OCI-LY1 (cell line): ENCODE measurements around the gene RAB3C.

Experiments used
- EZH2 ChIP-seq: fragments of 200-600 bp; sonication (generic), shearing (Covaris generic); IDR thresholded peaks from 2 replicates; pipeline ENCODE4 v1.8.0; 2017; ENCODE audit warnings: borderline replicate concordance, mixed run types, mild to moderate bottlenecking, antibody characterized with exemption, low read length, moderate library complexity, mixed read lengths
- TF ChIP-seq, protein P1 (sequence below): fragments of 200-600 bp; sonication (generic), shearing (Covaris generic); IDR thresholded peaks from 2 replicates; pipeline ENCODE4 v1.5.1; 2017; ENCODE audit warnings: mild to moderate bottlenecking, antibody characterized with exemption, low read length, moderate library complexity, mixed read lengths

DNA sequence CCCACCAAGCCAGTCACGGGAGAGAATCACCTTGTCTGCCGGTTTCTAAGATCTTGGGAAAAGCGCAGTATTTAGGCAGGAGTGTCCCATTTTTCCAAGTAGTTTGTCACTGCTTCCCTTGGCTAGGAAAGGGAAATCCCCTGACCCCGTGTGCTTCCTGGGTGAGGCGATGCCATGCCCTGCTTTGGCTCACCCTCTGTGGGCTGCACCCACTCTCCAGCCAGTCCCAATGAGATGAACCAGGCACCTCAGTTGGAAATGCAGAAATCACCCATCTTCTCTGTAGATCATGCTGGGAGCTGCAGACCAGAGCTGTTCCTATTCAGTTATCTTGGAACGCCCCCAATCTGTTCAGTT, 116.9 kb downstream of the RAB3C start:
- TF ChIP-seq, protein P1, sequence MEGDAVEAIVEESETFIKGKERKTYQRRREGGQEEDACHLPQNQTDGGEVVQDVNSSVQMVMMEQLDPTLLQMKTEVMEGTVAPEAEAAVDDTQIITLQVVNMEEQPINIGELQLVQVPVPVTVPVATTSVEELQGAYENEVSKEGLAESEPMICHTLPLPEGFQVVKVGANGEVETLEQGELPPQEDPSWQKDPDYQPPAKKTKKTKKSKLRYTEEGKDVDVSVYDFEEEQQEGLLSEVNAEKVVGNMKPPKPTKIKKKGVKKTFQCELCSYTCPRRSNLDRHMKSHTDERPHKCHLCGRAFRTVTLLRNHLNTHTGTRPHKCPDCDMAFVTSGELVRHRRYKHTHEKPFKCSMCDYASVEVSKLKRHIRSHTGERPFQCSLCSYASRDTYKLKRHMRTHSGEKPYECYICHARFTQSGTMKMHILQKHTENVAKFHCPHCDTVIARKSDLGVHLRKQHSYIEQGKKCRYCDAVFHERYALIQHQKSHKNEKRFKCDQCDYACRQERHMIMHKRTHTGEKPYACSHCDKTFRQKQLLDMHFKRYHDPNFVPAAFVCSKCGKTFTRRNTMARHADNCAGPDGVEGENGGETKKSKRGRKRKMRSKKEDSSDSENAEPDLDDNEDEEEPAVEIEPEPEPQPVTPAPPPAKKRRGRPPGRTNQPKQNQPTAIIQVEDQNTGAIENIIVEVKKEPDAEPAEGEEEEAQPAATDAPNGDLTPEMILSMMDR = no peak
- TF ChIP-seq EZH2 = no peak
